Fibroblast of skin of right biceps (primary cell): ENCODE results near the gene SNAI3.
A peak's percentile ranks its signal among the peaks of the same experiment; 100 is the strongest.

Experiments used
- DNase-seq: peaks from one replicate; pipeline ENCODE4 v3.0.0-alpha.2; 2013

Gene SNAI3

GRCh38 chr16:88631920-88632586, 54.3 kb downstream of the SNAI3 start:
- DNase-seq, result no peak

DNA sequence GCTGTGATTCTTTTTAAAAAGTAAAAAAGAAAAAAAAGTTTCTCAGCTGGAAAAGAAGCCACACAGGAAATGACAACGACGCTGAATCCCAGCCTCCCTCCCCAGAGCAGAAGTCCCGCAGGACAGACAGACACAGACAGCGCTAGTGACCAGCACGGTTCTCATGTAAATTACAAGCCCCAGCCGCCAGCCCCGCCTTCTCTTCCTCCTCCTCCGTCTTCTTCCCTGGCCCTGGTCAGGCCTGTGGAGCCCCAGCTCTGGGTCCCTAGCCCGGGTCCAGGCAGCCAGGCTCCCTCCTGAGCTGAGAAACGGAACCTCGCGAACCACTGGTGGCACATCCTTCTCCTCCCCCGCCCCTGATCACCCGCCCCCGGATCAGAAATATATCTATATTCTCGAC, 54.9 kb downstream of the SNAI3 start:
- DNase-seq, result no peak

DNA sequence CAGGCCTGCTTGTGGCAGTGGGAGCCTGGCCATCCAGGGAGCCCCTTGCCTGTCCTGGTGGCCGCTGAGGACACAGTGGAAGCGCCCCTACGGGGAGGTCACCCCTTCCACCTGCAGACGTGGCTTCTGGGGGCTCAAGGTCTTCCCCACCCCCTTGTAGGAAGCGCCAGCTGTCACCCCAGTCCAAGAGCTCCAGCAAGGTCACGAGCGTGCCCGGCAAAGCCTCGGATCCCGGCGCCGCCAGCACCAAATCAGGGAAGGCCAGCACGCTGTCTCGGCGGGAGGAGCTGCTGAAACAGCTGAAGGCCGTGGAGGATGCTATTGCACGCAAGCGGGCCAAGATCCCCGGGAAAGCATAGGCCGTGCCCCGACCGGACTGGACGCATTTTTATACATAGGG, 55.4 kb downstream of the SNAI3 start:
- no peak for DNase-seq

- DNase-seq, result no peak
These were observed 55.9 kb downstream of the SNAI3 start for GRCh38 chr16:88630433-88630832.

DNA sequence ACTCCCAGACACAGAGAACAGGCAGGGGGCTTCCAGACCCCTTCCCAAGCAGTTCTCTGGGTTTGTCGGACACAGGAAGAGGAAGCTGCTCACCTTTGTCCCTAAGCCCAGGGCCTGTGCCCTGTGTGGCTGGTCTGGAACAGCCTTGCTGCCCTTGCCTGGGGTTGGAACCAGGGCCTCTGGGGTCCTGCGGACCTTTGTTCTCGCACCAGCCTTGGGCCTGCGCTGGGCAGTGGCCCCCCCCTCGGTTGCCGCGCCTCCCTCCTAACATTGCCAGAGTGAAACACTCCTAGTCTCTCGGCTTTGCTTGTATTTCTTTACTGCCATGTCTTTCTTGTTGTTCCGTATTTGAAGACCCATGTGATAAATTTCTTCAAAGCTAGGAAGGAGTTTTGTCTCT, 56.5 kb downstream of the SNAI3 start:
- DNase-seq, result no peak

- peak; percentile 37 for DNase-seq
These were observed 57.8 kb downstream of the SNAI3 start for GRCh38 chr16:88628512-88628974.
